Measurements from ENCODE around the gene CCDC40.

The CCDC40 gene

GRCh38 chr17:80129006-80129565 is 92.6 kb downstream of the CCDC40 start:
- in situ Hi-C loops (cut with MboI; ENCODE audit: low sequenced_read_pairs): no loop called here

GRCh38 chr17:80130992-80131391 is 94.5 kb downstream of the CCDC40 start:
- in situ Hi-C loops (cut with MboI; ENCODE audit: low sequenced_read_pairs): no loop called here

- in situ Hi-C loops (cut with MboI; ENCODE audit: low sequenced_read_pairs): no loop called here
These were observed 96.6 kb downstream of the CCDC40 start for GRCh38 chr17:80132906-80133625.

DNA sequence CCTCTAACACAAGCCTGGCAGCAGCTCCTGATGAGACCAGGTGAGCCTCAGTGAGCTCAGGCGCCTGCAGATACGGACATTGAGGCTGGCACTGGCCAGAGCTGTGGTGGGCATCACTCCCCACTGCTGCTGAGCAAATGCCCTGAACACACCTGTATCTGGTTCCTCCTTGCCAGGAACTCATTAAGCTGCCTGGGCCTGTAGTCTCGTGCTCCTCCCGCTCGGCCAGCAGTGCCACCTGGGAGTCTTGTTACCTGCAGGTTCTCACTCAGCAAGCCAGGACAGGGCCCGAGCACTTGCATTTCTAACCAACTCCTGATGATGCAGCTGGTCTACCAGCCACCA is 97.2 kb downstream of the CCDC40 start:
- in situ Hi-C loops (cut with MboI; ENCODE audit: low sequenced_read_pairs): no loop called here

GRCh38 chr17:80137131-80137530 is 100.7 kb downstream of the CCDC40 start:
- in situ Hi-C loops (cut with MboI; ENCODE audit: low sequenced_read_pairs): no loop called here

- in situ Hi-C loops (cut with MboI; ENCODE audit: low sequenced_read_pairs): no loop called here
These were observed 102.5 kb downstream of the CCDC40 start for GRCh38 chr17:80138856-80139426.

DNA sequence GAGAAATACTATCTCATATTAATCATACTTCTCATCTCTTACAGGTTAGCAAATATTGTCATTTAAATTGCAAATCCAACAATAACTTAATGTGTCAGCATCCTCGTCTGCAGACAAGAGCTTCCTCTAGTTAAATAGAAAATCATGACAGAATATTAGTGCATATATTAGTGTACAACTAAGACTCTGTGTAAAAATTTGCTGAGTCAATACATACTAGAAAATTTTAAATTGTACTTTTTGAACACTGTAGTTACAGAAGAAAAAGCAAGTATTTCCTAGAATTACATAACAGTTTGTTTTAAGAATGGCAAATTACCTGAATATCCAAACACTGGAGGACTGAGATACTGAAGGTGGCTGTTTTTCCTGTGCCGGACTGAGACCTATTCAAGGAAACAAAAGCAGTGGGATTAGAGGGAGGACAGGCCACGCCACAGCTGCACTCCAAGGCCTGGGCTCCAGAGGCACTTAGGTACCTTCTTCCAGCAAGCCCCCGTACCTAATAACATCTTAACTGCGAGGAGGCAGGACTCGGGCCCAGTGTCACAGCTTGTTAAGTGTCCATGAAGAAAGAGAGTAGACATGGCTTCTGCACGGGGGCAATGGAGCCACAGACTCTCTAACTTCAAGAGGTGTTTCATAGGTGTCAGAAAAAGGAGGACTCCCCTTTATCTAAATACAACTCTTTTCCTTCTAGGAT is 105.2 kb downstream of the CCDC40 start:
- in situ Hi-C loops (cut with MboI; ENCODE audit: low sequenced_read_pairs): no loop called here

GRCh38 chr17:80142929-80143328 is 106.5 kb downstream of the CCDC40 start:
- in situ Hi-C loops (cut with MboI; ENCODE audit: low sequenced_read_pairs): no loop called here

GRCh38 chr17:80145076-80146075 is 108.9 kb downstream of the CCDC40 start:
- in situ Hi-C loops (cut with MboI; ENCODE audit: low sequenced_read_pairs): no loop called here

DNA sequence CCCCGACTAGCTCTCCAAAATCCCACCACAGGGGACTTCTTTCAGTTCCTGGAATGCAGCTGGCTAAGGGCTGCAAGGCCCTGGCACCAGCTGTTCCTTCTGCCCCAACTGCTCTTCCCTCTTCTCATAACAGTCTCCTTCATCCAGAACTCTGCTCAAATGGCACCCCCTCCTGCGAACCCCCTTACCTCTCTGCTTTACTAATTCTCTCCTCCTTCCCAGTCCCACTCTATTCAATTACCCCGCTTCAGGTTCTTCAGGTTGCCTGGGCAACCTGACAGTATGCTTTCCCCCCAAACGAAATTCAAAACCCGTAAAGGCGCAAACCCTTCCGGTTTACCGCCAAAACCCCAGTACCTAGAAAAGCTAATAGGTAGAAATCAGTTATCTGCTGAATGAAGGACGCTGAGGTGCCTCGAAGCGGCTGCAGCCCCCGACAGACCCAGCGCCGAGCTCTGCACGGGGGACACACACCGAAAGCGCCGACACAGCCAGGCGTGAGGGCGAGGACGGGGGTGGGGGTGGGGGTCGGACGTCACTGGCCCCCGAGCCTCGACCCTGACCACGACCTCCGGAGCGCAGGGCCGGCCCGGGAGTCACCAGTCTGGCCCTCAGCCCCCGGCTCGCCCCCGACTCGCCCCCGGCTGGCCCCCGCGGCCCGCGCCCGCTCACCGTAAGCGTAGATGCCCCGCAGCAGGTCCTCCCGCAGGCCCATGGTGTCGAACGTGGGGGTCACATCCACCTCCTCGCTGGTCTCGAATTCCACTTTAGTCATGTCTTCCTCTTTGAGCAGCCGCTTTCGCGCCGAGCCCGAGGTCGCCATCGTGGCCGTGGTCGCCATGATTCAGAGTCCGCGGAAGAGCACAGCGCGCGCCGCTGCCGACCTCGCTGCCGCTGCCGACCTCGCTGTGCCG is 109.9 kb downstream of the CCDC40 start:
- in situ Hi-C loops (cut with MboI; ENCODE audit: low sequenced_read_pairs): no loop called here

DNA sequence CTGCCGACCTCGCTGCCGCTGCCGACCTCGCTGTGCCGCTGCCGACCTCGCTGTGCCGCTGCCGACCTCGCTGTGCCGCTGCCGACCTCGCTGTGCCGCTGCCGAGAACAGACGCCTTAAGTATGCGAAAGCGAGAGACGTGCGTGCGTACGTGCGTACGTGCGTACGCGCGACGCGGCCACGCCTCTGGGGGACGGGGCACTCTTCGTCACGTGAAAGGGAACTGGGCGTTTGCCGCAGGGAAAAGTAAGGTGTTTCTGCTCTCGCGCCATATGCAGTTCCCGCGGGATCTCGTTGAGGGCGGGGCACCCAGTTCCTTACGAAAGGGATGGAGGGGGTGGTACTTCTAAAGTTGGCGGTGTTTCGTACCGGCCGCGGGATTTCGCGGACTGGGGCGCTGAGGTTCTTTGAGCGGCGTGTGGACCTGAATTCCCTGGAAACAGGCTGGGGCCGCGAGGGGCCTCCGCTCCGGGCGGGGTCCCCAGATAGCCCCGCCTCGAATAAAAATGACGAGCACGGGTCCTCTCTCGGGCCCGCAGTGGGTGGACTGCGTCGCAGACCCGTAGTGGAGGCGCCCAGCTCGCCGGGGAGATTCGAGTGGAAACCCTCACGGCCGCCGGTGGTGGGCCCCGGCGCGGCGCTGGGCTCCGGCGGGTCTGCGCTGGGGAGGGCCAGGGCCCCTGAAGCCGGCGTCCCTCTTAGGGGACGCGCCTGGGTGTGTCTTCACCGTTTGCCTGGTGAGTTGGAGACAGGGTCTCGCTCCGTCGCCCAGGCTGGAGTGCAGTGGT is 110.8 kb downstream of the CCDC40 start, which contains the start of gene EIF4A3:
Gene EIF4A3, minus strand, starts transcription at position 94 of the 788 bp plus-strand sequence. CDS start 167 bp downstream, outside the sequence.
- in situ Hi-C loops (cut with MboI; ENCODE audit: low sequenced_read_pairs): no loop called here
